ENCODE data around the gene ZDHHC9.

- TF ChIP-seq POLR2A (IDR thresholded peaks at IDR 0.05; ENCODE audit: low read depth, low read length) (no peak), TAF1 (IDR thresholded peaks at IDR 0.05; ENCODE audit: borderline replicate concordance, low read depth, low read length) (no peak), POLR2AphosphoS5 (IDR thresholded peaks at IDR 0.05; ENCODE audit: low read depth, low read length) (no peak)
Measured at GRCh38 chrX:129755779-129756650, 87.7 kb downstream of the ZDHHC9 start.

Data from GM12892 (cell line).